HG03460 (cell line): ENCODE results near the gene MRPL10.

Experiments
- ATAC-seq: cut with Tn5 transposase; IDR thresholded peaks from one replicate; pipeline ENCODE4 v1.9.1; 2021; ENCODE audit not compliant: unreplicated experiment

Gene MRPL10

GRCh38 chr17:47815106-47815918 is 16.0 kb downstream of the MRPL10 start:
- ATAC-seq, result no peak

GRCh38 chr17:47813512-47814031 is 17.8 kb downstream of the MRPL10 start:
- ATAC-seq, result no peak

- no peak for ATAC-seq
Observed at GRCh38 chr17:47813077-47813476, 18.3 kb downstream of the MRPL10 start.

GRCh38 chr17:47812146-47812920 is 19.0 kb downstream of the MRPL10 start:
- no peak for ATAC-seq

GRCh38 chr17:47811709-47812108 is 19.6 kb downstream of the MRPL10 start:
- ATAC-seq, result no peak

GRCh38 chr17:47810901-47811635 is 20.3 kb downstream of the MRPL10 start:
- no peak for ATAC-seq

GRCh38 chr17:47810200-47810821 is 21.0 kb downstream of the MRPL10 start:
- no peak for ATAC-seq

GRCh38 chr17:47808830-47809480 is 22.4 kb downstream of the MRPL10 start:
- ATAC-seq, result no peak

GRCh38 chr17:47808036-47808829 is 23.1 kb downstream of the MRPL10 start:
- no peak for ATAC-seq

- ATAC-seq, result no peak
Observed at GRCh38 chr17:47807421-47807820, 23.9 kb downstream of the MRPL10 start.

- no peak for ATAC-seq
Observed at GRCh38 chr17:47806913-47807255, 24.5 kb downstream of the MRPL10 start.

- ATAC-seq, result no peak
Observed at GRCh38 chr17:47806026-47806912, 25.1 kb downstream of the MRPL10 start.

- no peak for ATAC-seq
Observed at GRCh38 chr17:47804461-47804860, 26.9 kb downstream of the MRPL10 start.

GRCh38 chr17:47803751-47804150 is 27.6 kb downstream of the MRPL10 start:
- ATAC-seq, result no peak

GRCh38 chr17:47803201-47803600 is 28.1 kb downstream of the MRPL10 start:
- ATAC-seq, result no peak

GRCh38 chr17:47802341-47803022 is 28.9 kb downstream of the MRPL10 start:
- ATAC-seq, result no peak

- no peak for ATAC-seq
Observed at GRCh38 chr17:47801906-47802305, 29.4 kb downstream of the MRPL10 start.

- ATAC-seq, result no peak
Observed at GRCh38 chr17:47801176-47801765, 30.1 kb downstream of the MRPL10 start.
